GM12875 (cell line): ENCODE measurements around the gene RGS21.

Source experiments
- H3K4me3 ChIP-seq: one replicate; pipeline ENCODE4 v1.5.1; 2011; ENCODE audit warnings: low read depth, low read length, control low read depth
- CTCF ChIP-seq: IDR thresholded peaks from 2 replicates; pipeline ENCODE4 v1.5.1; 2011; ENCODE audit warnings: low read depth, mild to moderate bottlenecking, control low read depth, inconsistent platforms, low read length, moderate library complexity, borderline replicate concordance; ENCODE audit not compliant: insufficient read depth

RGS21 gene

GRCh38 chr1:192351550-192351949 lies 34.8 kb downstream of the RGS21 start:
- no peak for TF ChIP-seq CTCF
- H3K4me3 ChIP-seq, result no peak overlapping the region

DNA sequence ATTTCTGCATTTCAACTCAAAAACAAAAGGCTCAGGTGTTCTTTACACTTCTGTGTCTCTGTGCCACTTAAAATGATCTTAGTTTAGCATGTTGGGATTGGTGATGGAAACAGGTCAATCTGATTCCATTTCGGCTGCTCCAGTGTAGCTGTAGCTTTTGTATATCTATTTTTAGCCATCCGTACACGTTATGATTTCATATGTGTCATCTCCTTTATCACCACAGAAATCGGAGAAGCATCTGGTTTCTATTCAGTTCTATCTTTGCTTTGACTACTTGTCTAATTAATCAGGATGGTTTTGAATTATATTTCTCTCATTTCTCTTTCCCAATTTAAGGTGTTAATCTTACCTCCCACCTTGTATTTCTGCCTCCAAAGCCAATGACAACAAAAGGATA lies 41.1 kb downstream of the RGS21 start:
- TF ChIP-seq CTCF, result no peak
- no peak overlapping the region for H3K4me3 ChIP-seq

DNA sequence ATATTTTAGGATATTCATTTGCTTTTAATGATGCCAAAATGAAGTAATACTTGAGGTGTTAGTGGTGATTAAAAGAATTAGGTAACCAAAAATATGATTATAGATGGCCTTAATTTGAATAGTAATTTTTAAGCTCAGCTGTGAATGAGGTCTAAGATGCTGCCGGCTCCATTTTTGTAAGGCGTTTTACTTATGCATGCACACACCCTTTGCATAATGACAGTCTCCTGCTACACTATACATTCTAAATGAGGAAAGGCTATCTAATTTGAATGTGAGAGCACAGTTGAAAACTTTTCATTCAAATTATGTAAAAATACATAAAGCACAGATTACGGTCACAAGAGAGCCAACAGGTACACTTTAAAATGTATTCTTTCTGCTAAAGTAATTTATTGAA lies 41.6 kb downstream of the RGS21 start:
- TF ChIP-seq CTCF, result no peak
- H3K4me3 ChIP-seq, result no peak overlapping the region

- TF ChIP-seq CTCF, result no peak
Measured at GRCh38 chr1:192358822-192359221, 42.0 kb downstream of the RGS21 start.

DNA sequence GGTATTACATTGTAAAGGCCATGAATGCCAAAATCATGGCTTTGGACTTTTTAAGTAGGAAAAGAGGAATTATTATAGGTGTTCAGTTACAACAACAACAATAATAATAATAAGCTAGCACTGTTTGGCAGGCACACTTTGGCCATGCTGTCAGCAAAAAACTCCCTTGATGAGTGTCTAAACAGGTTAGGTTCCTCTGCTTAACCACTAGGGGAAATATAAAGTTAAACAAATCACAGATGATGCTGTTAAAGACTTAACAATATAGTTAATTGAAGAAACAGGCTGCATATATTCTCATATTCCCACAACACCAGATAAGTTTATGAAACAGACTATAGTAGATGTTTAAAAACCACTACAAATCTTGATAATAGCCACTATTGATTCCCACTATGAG lies 46.4 kb downstream of the RGS21 start:
- H3K4me3 ChIP-seq, result no peak overlapping the region
- no peak for TF ChIP-seq CTCF

More at GRCh38 chr1:192358822-192359221, 42.0 kb downstream of the RGS21 start:
- no peak overlapping the region for H3K4me3 ChIP-seq

GRCh38 chr1:192367436-192367835 lies 50.6 kb downstream of the RGS21 start:
- TF ChIP-seq CTCF, result no peak

DNA sequence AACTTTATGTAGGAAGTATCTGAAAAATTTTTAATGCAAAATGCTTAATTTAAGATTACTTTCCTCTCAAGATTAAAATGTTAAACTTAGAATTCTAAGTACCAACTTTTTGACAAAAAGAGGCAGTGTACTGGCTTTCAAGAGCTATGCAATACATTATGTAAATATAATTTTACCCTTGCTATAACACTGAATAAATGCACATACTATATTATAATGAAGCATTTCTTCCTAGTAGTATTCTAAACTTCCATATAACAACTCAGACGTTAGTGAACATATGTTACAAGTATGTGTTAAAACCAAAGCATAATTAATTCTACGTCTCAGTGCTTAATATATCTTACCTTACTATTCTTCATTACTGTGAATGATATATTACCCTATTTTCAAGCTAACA lies 58.5 kb downstream of the RGS21 start:
- TF ChIP-seq CTCF, result no peak
- no peak overlapping the region for H3K4me3 ChIP-seq

More at GRCh38 chr1:192367436-192367835, 50.6 kb downstream of the RGS21 start:
- H3K4me3 ChIP-seq, result no peak overlapping the region
